Liver (tissue), 9 donors: ENCODE data around the gene ANAPC13. TPM values are rescaled to one million over a fixed set of nuclear protein-coding genes. Genes with fewer than 3 reads are reported as not detected.

Experiments
- DNase-seq: peaks from one replicate; pipeline ENCODE4 v3.0.0-alpha.2; 2017; ENCODE audit warnings: low spot score
- H3K27ac ChIP-seq, 2 donors: one replicate each; pipeline ENCODE4 v1.7.0; 2013; ENCODE audit warnings: inconsistent platforms in 2 of 2, low read length in 2 of 2, control low read depth in 1 of 2, low read depth in 1 of 2, mild to moderate bottlenecking in 1 of 2
- H3K27me3 ChIP-seq, 4 donors: one replicate each; pipeline versions ENCODE4 v1.6.1 to v1.7.0; 2013; ENCODE audit warnings: low read length in 3 of 4, inconsistent platforms in 1 of 4, mild to moderate bottlenecking in 1 of 4, moderate library complexity in 1 of 4; ENCODE audit not compliant: control insufficient read depth in 4 of 4, insufficient read depth in 4 of 4
- H3K36me3 ChIP-seq, 4 donors: one replicate each; pipeline versions ENCODE4 v1.6.1 to v1.7.0; 2013; ENCODE audit warnings: low read length in 3 of 4, mild to moderate bottlenecking in 3 of 4, low read depth in 1 of 4, moderate library complexity in 1 of 4; ENCODE audit not compliant: control insufficient read depth in 4 of 4, insufficient read depth in 3 of 4
- H3K4me1 ChIP-seq, 4 donors: one replicate each; pipeline versions ENCODE4 v1.6.1 to v1.7.0; 2013; ENCODE audit warnings: low read length in 3 of 4, mild to moderate bottlenecking in 3 of 4, moderate library complexity in 1 of 4; ENCODE audit not compliant: control insufficient read depth in 4 of 4, insufficient read depth in 4 of 4
- H3K4me3 ChIP-seq, 3 donors: one replicate each; pipeline versions ENCODE4 v1.6.1 to v1.7.0; 2013; ENCODE audit warnings: low read length in 3 of 3, control low read depth in 1 of 3, low read depth in 1 of 3, mild to moderate bottlenecking in 1 of 3
- H3K9ac ChIP-seq, 2 donors: one replicate each; pipeline ENCODE4 v1.7.0; 2013; ENCODE audit warnings: low read length in 2 of 2, mild to moderate bottlenecking in 2 of 2, moderate library complexity in 2 of 2, control low read depth in 1 of 2, low read depth in 1 of 2
- H3K9me3 ChIP-seq, 4 donors: one replicate each; pipeline versions ENCODE4 v1.6.1 to v1.7.0; 2013; ENCODE audit warnings: low read length in 3 of 4; ENCODE audit not compliant: control insufficient read depth in 4 of 4
- ATF3 ChIP-seq: IDR thresholded peaks from 2 replicates; pipeline ENCODE4 v1.6.1; 2016; ENCODE audit warnings: antibody characterized with exemption
- CTCF ChIP-seq: fragments of 150-350 bp; IDR thresholded peaks from 2 replicates; pipeline ENCODE4 v1.5.1; 2017; ENCODE audit warnings: improper control_type of control experiment, low read depth, low read length; ENCODE audit not compliant: missing input control
- EGR1 ChIP-seq, 2 donors: IDR thresholded peaks; 2 replicates each; pipeline ENCODE4 v1.6.1; 2016 to 2018; ENCODE audit warnings: antibody characterized with exemption in 2 of 2, low read depth in 2 of 2
- FOXA2 ChIP-seq: IDR thresholded peaks from 2 replicates; pipeline ENCODE4 v1.6.1; 2016; ENCODE audit warnings: antibody characterized with exemption
- GABPA ChIP-seq, 2 donors: IDR thresholded peaks in 1 of 2; conservative IDR thresholded peaks in 1 of 2; 2 replicates each; pipeline ENCODE4 v1.6.1; 2016; ENCODE audit warnings: antibody characterized with exemption in 2 of 2, mild to moderate bottlenecking in 1 of 2, moderate library complexity in 1 of 2
- HNF4G ChIP-seq: IDR thresholded peaks from 2 replicates; pipeline ENCODE4 v1.6.1; 2016; ENCODE audit warnings: antibody characterized with exemption
- JUND ChIP-seq, 2 donors: IDR thresholded peaks; 2 replicates each; pipeline ENCODE4 v1.6.1; 2016; ENCODE audit warnings: antibody characterized with exemption in 2 of 2
- MAX ChIP-seq: IDR thresholded peaks from 2 replicates; pipeline ENCODE4 v1.6.1; 2016; ENCODE audit warnings: antibody characterized with exemption
- NR2F2 ChIP-seq: IDR thresholded peaks from 2 replicates; pipeline ENCODE4 v1.6.1; 2016; ENCODE audit warnings: antibody characterized with exemption
- RAD21 ChIP-seq, 2 donors: IDR thresholded peaks; 2 replicates each; pipeline ENCODE4 v1.6.1; 2016; ENCODE audit warnings: antibody characterized with exemption in 2 of 2, mild to moderate bottlenecking in 2 of 2
- REST ChIP-seq: IDR thresholded peaks from 2 replicates; pipeline ENCODE4 v1.6.1; 2016; ENCODE audit warnings: antibody characterized with exemption, mild to moderate bottlenecking
- RXRA ChIP-seq, 2 donors: IDR thresholded peaks; 2 replicates each; pipeline ENCODE4 v1.6.1; 2017 to 2018; ENCODE audit warnings: antibody characterized with exemption in 2 of 2, mild to moderate bottlenecking in 1 of 2
- SP1 ChIP-seq: IDR thresholded peaks from 2 replicates; pipeline ENCODE4 v1.6.1; 2018; ENCODE audit warnings: antibody characterized with exemption, mild to moderate bottlenecking
- TAF1 ChIP-seq: conservative IDR thresholded peaks from 2 replicates; pipeline ENCODE4 v1.6.1; 2016; ENCODE audit warnings: antibody characterized with exemption, mild to moderate bottlenecking
- ZBTB33 ChIP-seq: IDR thresholded peaks from 2 replicates; pipeline ENCODE4 v1.6.1; 2016; ENCODE audit warnings: antibody characterized with exemption
- WGBS: extraction: QIAGEN DNeasy Blood & Tissue Kit; methylation state at CpG from one replicate; pipeline ENCODE4 v1.1.7; 2013; 5-methylcytosine and 5-hydroxymethylcytosine counted together
- polyA plus RNA-seq, 2 donors: library from polyadenylated mRNA; stranded (reverse) in 1 of 2; unstranded in 1 of 2; fragments of 200-250 nt in 1 of 2; fragments of >200 nt in 1 of 2; fragmentation: Nextera tagmentation in 1 of 2; extraction: Ambion mirVana in 1 of 2; gene quantifications; one replicate each; pipeline versions ENCODE4 v1.2.1 to v1.2.3, GENCODE V29; 2013 to 2015
- total RNA-seq, 2 donors: library from RNA; depleted of rRNA; stranded (reverse); fragments of >200 nt; gene quantifications; one replicate each; pipeline ENCODE4 v1.2.3, GENCODE V29; 2014
- donor health status: healthy.
- donor health status: healthy.
- donor health status: healthy.
- donor health status: healthy.
- donor health status: healthy.

Gene ANAPC13
- total and polyA plus RNA-seq, 4 donors: 20.9 to 80.9 (median 38.2) TPM

- TF ChIP-seq CTCF (no peak), RXRA (IDR thresholded peaks at IDR 0.05) (no peak), RAD21 (IDR thresholded peaks at IDR 0.05) (no peak), TAF1 (no peak), REST (no peak), FOXA2 (no peak)
- no peaks in the 10 kb centered on the region for H3K9me3 ChIP-seq
- H3K4me3 ChIP-seq: no peak overlapping the region
- 78% methylated on average over 8 of the region's 8 CpGs for WGBS
- H3K9ac ChIP-seq: no peak overlapping the region
- peaks cover 2 to 6% (median 3%) of the 10 kb centered on the region in 4 donors for H3K4me1 ChIP-seq
- no peak for DNase-seq
- no peaks in the 10 kb centered on the region for H3K27me3 ChIP-seq
- peaks cover 0 to 2% (median 0%) of the 10 kb centered on the region in 4 donors for H3K36me3 ChIP-seq
- no peak overlapping the region for H3K27ac ChIP-seq
Measured at GRCh38 chr3:134471521-134472193, 14.1 kb downstream of the ANAPC13 start.

- Histone ChIP-seq H3K4me3 (no peak overlapping the region), H3K9me3 (no peaks in the 10 kb centered on the region), H3K27me3 (no peaks in the 10 kb centered on the region), H3K36me3 (no peaks in the 10 kb centered on the region), H3K27ac (no peak overlapping the region), H3K9ac (no peak overlapping the region), H3K4me1 (no peaks in the 10 kb centered on the region)
- WGBS: 74% methylated on average over 4 of the region's 4 CpGs
- no peak for DNase-seq
- TF ChIP-seq SP1: no peak
- TF ChIP-seq GABPA (IDR thresholded peaks at IDR 0.05 in 1 of 2, conservative IDR thresholded peaks at IDR 0.05 in 1 of 2): no peak
- TF ChIP-seq NR2F2: no peak
- TF ChIP-seq RAD21 (IDR thresholded peaks at IDR 0.05): no peak
- TF ChIP-seq HNF4G: no peak
- no peak for TF ChIP-seq MAX
- TF ChIP-seq JUND (IDR thresholded peaks at IDR 0.05): no peak
- TF ChIP-seq ZBTB33: no peak
- TF ChIP-seq EGR1 (IDR thresholded peaks at IDR 0.05; ENCODE audit: low read depth in 2 of 2): no peak
- no peak for TF ChIP-seq CTCF
- no peak for TF ChIP-seq RXRA (IDR thresholded peaks at IDR 0.05)
- no peak for TF ChIP-seq ATF3
Measured at GRCh38 chr3:134468519-134468918, 17.3 kb downstream of the ANAPC13 start.
